Islet precursor cell (in vitro differentiated cells): Measurements from ENCODE around the gene CCDC51.
A peak's percentile ranks its signal among the peaks of the same experiment; 100 is the strongest.
"Not testable (repeated sequence)": the region's sequence is repeated elsewhere in the genome, so short reads cannot be mapped to it uniquely, and the experiment has no call there.

Experiments used
- DNase-seq: peaks from one replicate; pipeline ENCODE4 v3.0.0-alpha.2; 2018

CCDC51 gene

GRCh38 chr3:48439820-48440589 is at the start of gene CCDC51, which contains the start of gene TMA7:
CCDC51 (minus strand) TSS chr3:48440119; CDS start chr3:48435128, 4,991 bp downstream.
TMA7 (plus strand) TSS chr3:48440257; CDS start chr3:48440297, 40 bp downstream.
- peak; percentile 99 for DNase-seq

- DNase-seq, result no peak
Observed at GRCh38 chr3:48486952-48487351, 47.0 kb upstream of the CCDC51 start.

GRCh38 chr3:48482822-48483221 is 42.9 kb upstream of the CCDC51 start:
- DNase-seq, result not testable (repeated sequence)

GRCh38 chr3:48480891-48481290 is 41.0 kb upstream of the CCDC51 start:
- DNase-seq, result not testable (repeated sequence)

- DNase-seq, result no peak
Observed at GRCh38 chr3:48478626-48479555, 39.0 kb upstream of the CCDC51 start.

- DNase-seq, result no peak
Observed at GRCh38 chr3:48477959-48478520, 38.1 kb upstream of the CCDC51 start.

GRCh38 chr3:48476426-48477053 is 36.6 kb upstream of the CCDC51 start:
- no peak for DNase-seq

- peak; percentile 54 for DNase-seq
Observed at GRCh38 chr3:48475188-48475587, 35.3 kb upstream of the CCDC51 start.

- DNase-seq, result peak; percentile 76
Observed at GRCh38 chr3:48474619-48475018, 34.7 kb upstream of the CCDC51 start.

- not testable (repeated sequence) for DNase-seq
Observed at GRCh38 chr3:48474031-48474430, 34.1 kb upstream of the CCDC51 start.

- DNase-seq, result no peak
Observed at GRCh38 chr3:48473617-48473952, 33.7 kb upstream of the CCDC51 start.

GRCh38 chr3:48472923-48473616 is 33.2 kb upstream of the CCDC51 start:
- DNase-seq, result peak; percentile 97

- peak; percentile 86 for DNase-seq
Observed at GRCh38 chr3:48472673-48472922, 32.7 kb upstream of the CCDC51 start.

GRCh38 chr3:48470286-48470685 is 30.4 kb upstream of the CCDC51 start:
- DNase-seq, result peak; percentile 50

GRCh38 chr3:48469046-48469915 is 29.4 kb upstream of the CCDC51 start:
- DNase-seq, result no peak

- DNase-seq, result no peak
Observed at GRCh38 chr3:48468329-48468731, 28.4 kb upstream of the CCDC51 start.

- peak; percentile 55 for DNase-seq
Observed at GRCh38 chr3:48467473-48468267, 27.8 kb upstream of the CCDC51 start.

- no peak for DNase-seq
Observed at GRCh38 chr3:48467110-48467454, 27.2 kb upstream of the CCDC51 start.

GRCh38 chr3:48466386-48467109 is 26.6 kb upstream of the CCDC51 start:
- DNase-seq, result peak; percentile 51
